Measurements from ENCODE around the gene REXO4. TPM values are rescaled to one million over a fixed set of nuclear protein-coding genes. Genes with fewer than 3 reads are reported as not detected.
A peak's percentile ranks its signal among the peaks of the same experiment; 100 is the strongest.

The REXO4 gene
- total and polyA plus RNA-seq, 2 of the 13 experiments (the other 11 are each of a cell fraction or from before 2014, with no cell fraction given) = 18.5 to 30.4 TPM

- TF ChIP-seq ZMAT3 (CRISPR knock-in tag; conservative IDR thresholded peaks at IDR 0.05) = no peak
- no peak for TF ChIP-seq ZNF326 (CRISPR knock-in tag; IDR thresholded peaks at IDR 0.05; ENCODE audit: borderline replicate concordance)
- TF ChIP-seq HMG20A (CRISPR knock-in tag; IDR thresholded peaks at IDR 0.05; ENCODE audit: borderline replicate concordance) = no peak
- TF ChIP-seq MIER2 (CRISPR knock-in tag; IDR thresholded peaks at IDR 0.05) = no peak
- TF ChIP-seq DR1 (CRISPR knock-in tag; IDR thresholded peaks at IDR 0.05) = no peak; the same call in 1 of the 2 replicates
- TF ChIP-seq ZXDC (CRISPR knock-in tag; IDR thresholded peaks at IDR 0.05) = no peak
- TF ChIP-seq PRMT3 (CRISPR knock-in tag; IDR thresholded peaks at IDR 0.05; ENCODE audit: borderline replicate concordance, low read depth) = no peak
- no peak for TF ChIP-seq DBP (CRISPR knock-in tag; IDR thresholded peaks at IDR 0.05; ENCODE audit: not compliant biosample characterization)
- TF ChIP-seq GATAD2A (CRISPR knock-in tag; IDR thresholded peaks at IDR 0.05) = 0 out of 2 replicates have a peak, but pooled peaks have one; percentile 20
- no peak for TF ChIP-seq BATF2 (CRISPR knock-in tag; IDR thresholded peaks at IDR 0.05)
- TF ChIP-seq MXD1 (CRISPR knock-in tag; IDR thresholded peaks at IDR 0.05) = no peak; the same call in 1 of the 2 replicates
- TF ChIP-seq ZNF530 (CRISPR knock-in tag; IDR thresholded peaks at IDR 0.05; ENCODE audit: low read depth) = no peak
- no peak for TF ChIP-seq ZFP36 (IDR thresholded peaks at IDR 0.05; ENCODE audit: borderline replicate concordance, low read depth, low read length, partially characterized antibody)
- TF ChIP-seq NAIF1 (CRISPR knock-in tag; IDR thresholded peaks at IDR 0.05; ENCODE audit: borderline replicate concordance) = no peak
- TF ChIP-seq KMT2A (CRISPR knock-in tag; IDR thresholded peaks at IDR 0.05) = peak; percentile 26; the same call in 1 of the 2 replicates
- TF ChIP-seq SIX4 (CRISPR knock-in tag; IDR thresholded peaks at IDR 0.05) = no peak
- no peak for TF ChIP-seq ZNF142 (CRISPR knock-in tag; IDR thresholded peaks at IDR 0.05)
- TF ChIP-seq NFYC (CRISPR knock-in tag; IDR thresholded peaks at IDR 0.05) = no peak
- TF ChIP-seq ZNF235 (CRISPR knock-in tag; IDR thresholded peaks at IDR 0.05; ENCODE audit: borderline replicate concordance) = no peak
- no peak for TF ChIP-seq ZFP36L2 (CRISPR knock-in tag; IDR thresholded peaks at IDR 0.05)
Observed at GRCh38 chr9:133375116-133375723, 42.6 kb downstream of the REXO4 start (continued).
